Transverse colon (tissue), 3 donors: Measurements from ENCODE around the gene TMEM35B.

ENCODE experiments used
- POLR2A ChIP-seq: fragments of 450-650 bp; IDR thresholded peaks from one replicate; pipeline ENCODE4 v1.6.1; 2016; ENCODE audit warnings: antibody characterized with exemption, mild to moderate bottlenecking, moderate library complexity
- TF ChIP-seq, protein P1 (sequence below), 5 experiments: fragments of 200-600 bp in 3 of 5; fragments of 450-650 bp in 2 of 5; sonication (generic) in 3 of 5; IDR thresholded peaks; 1 replicate in 2 of 5; 2 replicates in 3 of 5; pipeline ENCODE4 v1.5.1; 2016 to 2017; ENCODE audit warnings: antibody characterized with exemption in 5 of 5, inconsistent platforms in 3 of 5, mild to moderate bottlenecking in 2 of 5, moderate library complexity in 1 of 5

DNA sequence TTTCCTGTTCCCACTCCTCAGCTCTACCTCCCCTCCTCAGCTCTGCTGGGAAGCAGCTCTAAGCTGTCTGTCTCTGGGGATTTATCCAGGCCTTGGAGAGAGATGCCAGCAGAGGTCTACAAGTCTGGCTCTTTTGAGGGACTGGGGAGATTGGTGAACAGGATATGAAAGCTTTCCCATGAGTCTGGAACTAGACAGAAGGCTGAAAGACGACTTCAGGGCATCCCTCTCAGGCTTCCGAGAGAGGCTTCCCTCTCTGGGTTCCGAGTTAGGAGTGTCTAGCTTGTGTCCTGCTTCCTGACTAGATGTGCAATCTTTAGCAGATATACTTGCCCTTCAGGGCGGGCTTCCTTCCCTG, 733 bp downstream of the TMEM35B start:
- TF ChIP-seq, protein P1, sequence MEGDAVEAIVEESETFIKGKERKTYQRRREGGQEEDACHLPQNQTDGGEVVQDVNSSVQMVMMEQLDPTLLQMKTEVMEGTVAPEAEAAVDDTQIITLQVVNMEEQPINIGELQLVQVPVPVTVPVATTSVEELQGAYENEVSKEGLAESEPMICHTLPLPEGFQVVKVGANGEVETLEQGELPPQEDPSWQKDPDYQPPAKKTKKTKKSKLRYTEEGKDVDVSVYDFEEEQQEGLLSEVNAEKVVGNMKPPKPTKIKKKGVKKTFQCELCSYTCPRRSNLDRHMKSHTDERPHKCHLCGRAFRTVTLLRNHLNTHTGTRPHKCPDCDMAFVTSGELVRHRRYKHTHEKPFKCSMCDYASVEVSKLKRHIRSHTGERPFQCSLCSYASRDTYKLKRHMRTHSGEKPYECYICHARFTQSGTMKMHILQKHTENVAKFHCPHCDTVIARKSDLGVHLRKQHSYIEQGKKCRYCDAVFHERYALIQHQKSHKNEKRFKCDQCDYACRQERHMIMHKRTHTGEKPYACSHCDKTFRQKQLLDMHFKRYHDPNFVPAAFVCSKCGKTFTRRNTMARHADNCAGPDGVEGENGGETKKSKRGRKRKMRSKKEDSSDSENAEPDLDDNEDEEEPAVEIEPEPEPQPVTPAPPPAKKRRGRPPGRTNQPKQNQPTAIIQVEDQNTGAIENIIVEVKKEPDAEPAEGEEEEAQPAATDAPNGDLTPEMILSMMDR (IDR thresholded peaks at IDR 0.05) = no peak
- TF ChIP-seq POLR2A = no peak
